Ascending aorta (tissue), 2 donors: Measurements from ENCODE around the gene SRSF11. TPM values are rescaled to one million over a fixed set of nuclear protein-coding genes. Genes with fewer than 3 reads are reported as not detected.

Experiments used
- DNase-seq, 2 donors: peaks; one replicate each; pipeline ENCODE4 v3.0.0-alpha.2; 2019; ENCODE audit warnings: low spot score in 2 of 2
- H3K27ac ChIP-seq, 2 donors: fragments of 200-600 bp; sonication (generic); one replicate each; pipeline ENCODE4 v1.5.1; 2016 to 2017; ENCODE audit warnings: mild to moderate bottlenecking in 1 of 2
- H3K27me3 ChIP-seq: fragments of 200-600 bp; sonication (generic); one replicate; pipeline ENCODE4 v1.5.1; 2017
- H3K36me3 ChIP-seq, 2 donors: fragments of 200-600 bp; sonication (generic); one replicate each; pipeline ENCODE4 v1.5.1; 2016
- H3K4me1 ChIP-seq, 2 donors: fragments of 200-600 bp; sonication (generic); one replicate each; pipeline ENCODE4 v1.5.1; 2016 to 2017; ENCODE audit warnings: mild to moderate bottlenecking in 1 of 2
- H3K4me3 ChIP-seq, 2 donors: fragments of 200-600 bp; sonication (generic); one replicate each; pipeline ENCODE4 v1.5.1; 2016 to 2017; ENCODE audit warnings: mild to moderate bottlenecking in 1 of 2
- H3K9me3 ChIP-seq, 2 donors: fragments of 200-600 bp; sonication (generic); one replicate each; pipeline ENCODE4 v1.5.1; 2016
- CTCF ChIP-seq, 3 experiments: fragments of 200-600 bp in 2 of 3; fragments of 450-650 bp in 1 of 3; sonication (generic) in 2 of 3; IDR thresholded peaks; one replicate each; pipeline ENCODE4 v1.5.1; 2016 to 2019; ENCODE audit warnings: antibody characterized with exemption in 3 of 3, mild to moderate bottlenecking in 1 of 3, moderate library complexity in 1 of 3
- intact Hi-C: fragments of 100-400 bp; cut with DNase I; formaldehyde crosslinking; loops from one replicate; pipeline ENCODE4 v1.15.1; 2023
- total RNA-seq: library from RNA; depleted of rRNA; stranded (reverse); fragments of >200 nt; gene quantifications from one replicate; pipeline ENCODE4 v1.1.0, GENCODE V29; 2016

The SRSF11 gene
- total RNA-seq, 1 donor from 2014 or later = 81.0 TPM

DNA sequence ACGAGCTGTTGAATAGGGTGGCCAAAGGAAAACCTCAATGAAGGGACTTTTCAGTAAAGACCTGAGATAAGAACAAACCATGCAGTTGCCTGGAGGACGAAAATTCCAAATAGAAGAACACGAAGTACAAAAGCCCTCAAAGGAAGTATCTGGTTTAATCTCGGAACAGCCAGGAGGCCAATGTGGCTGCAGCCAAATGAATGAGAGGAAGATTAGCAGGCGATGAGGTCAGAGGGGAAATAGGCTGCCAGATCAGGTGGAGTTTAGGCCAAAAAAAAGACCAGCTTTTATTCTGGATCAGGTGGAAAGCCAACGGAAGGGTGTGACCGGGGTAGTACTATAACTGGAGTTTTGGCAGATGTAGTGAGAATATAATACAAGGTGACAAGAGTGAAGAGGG is 43.7 kb downstream of the SRSF11 start:
- Histone ChIP-seq H3K4me3 (no peak overlapping the region), H3K4me1 (no peaks in the 10 kb centered on the region), H3K36me3 (peaks cover 9 to 31% of the 10 kb centered on the region in 2 donors), H3K9me3 (peaks cover 0 to 6% of the 10 kb centered on the region in 2 donors), H3K27ac (no peak overlapping the region), H3K27me3 (no peaks in the 10 kb centered on the region)
- no peak for TF ChIP-seq CTCF (IDR thresholded peaks at IDR 0.05)
- intact Hi-C loops = no loop called here
- no peak for DNase-seq

DNA sequence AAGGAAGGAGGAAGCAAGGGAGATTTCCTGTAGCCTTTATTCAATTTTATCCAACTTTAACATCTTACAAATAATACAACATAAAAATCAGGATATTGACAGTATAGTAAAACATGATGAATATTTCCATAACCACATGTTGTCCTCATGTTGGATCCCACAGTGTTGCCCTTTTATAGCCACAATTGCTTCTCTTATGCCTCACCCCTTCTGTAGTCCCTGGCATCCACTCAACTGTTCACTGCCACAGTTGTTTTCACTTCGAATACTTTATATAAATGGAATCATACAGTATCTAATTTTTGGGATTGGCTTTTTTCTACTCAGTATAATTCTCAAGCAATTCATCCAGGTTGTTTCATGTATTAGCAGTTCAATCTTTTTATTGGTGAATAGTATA is 44.8 kb downstream of the SRSF11 start:
- no peaks in the 10 kb centered on the region for H3K4me1 ChIP-seq
- H3K27ac ChIP-seq = no peak overlapping the region
- H3K4me3 ChIP-seq = no peak overlapping the region
- DNase-seq = no peak
- no peaks in the 10 kb centered on the region for H3K27me3 ChIP-seq
- TF ChIP-seq CTCF (IDR thresholded peaks at IDR 0.05) = no peak
- intact Hi-C loops = no loop called here
- H3K36me3 ChIP-seq = peaks cover 9 to 38% of the 10 kb centered on the region in 2 donors
- H3K9me3 ChIP-seq = peaks cover 0 to 6% of the 10 kb centered on the region in 2 donors

DNA sequence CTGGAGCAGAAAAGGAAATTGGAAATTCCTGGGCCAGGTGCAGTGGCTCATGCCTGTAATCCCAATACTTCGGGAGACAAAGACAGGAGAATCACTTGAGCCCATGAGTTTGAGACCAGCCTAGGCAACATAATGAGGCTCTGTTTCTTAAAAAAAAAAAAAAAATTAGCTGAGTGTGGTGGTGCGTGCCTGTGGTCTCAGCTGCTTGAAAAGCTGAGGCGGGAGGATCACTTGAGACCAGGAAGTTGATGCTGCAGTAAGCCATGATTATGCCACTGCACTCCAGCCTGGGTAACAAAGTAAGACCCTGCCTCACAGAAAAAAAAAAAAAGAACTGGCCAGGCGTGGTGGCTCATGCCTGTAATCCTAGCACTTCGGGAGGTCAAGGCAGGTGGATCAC is 56.7 kb downstream of the SRSF11 start:
- DNase-seq = no peak
- no peaks in the 10 kb centered on the region for H3K27me3 ChIP-seq
- H3K9me3 ChIP-seq = no peaks in the 10 kb centered on the region
- no peak overlapping the region for H3K4me3 ChIP-seq
- intact Hi-C loops = no loop called here
- H3K4me1 ChIP-seq = no peaks in the 10 kb centered on the region
- peaks cover 3 to 28% of the 10 kb centered on the region in 2 donors for H3K36me3 ChIP-seq
- TF ChIP-seq CTCF (IDR thresholded peaks at IDR 0.05) = no peak
- H3K27ac ChIP-seq = no peak overlapping the region

GRCh38 chr1:70278710-70279109 is 57.5 kb downstream of the SRSF11 start:
- Histone ChIP-seq H3K36me3 (peaks cover 5 to 25% of the 10 kb centered on the region in 2 donors), H3K4me3 (no peak overlapping the region), H3K27ac (no peak overlapping the region), H3K4me1 (no peaks in the 10 kb centered on the region), H3K27me3 (no peaks in the 10 kb centered on the region), H3K9me3 (no peaks in the 10 kb centered on the region)
- TF ChIP-seq CTCF (IDR thresholded peaks at IDR 0.05) = no peak
- intact Hi-C loops = no loop called here
- DNase-seq = no peak

- intact Hi-C loops = no loop called here
- no peak overlapping the region for H3K4me3 ChIP-seq
- H3K36me3 ChIP-seq = peaks cover 5 to 18% of the 10 kb centered on the region in 2 donors
- H3K27ac ChIP-seq = no peak overlapping the region
- H3K27me3 ChIP-seq = no peaks in the 10 kb centered on the region
- no peak for TF ChIP-seq CTCF (IDR thresholded peaks at IDR 0.05)
- DNase-seq = no peak
- H3K9me3 ChIP-seq = no peaks in the 10 kb centered on the region
- H3K4me1 ChIP-seq = no peaks in the 10 kb centered on the region
Observed at GRCh38 chr1:70284366-70284765, 63.2 kb downstream of the SRSF11 start.

DNA sequence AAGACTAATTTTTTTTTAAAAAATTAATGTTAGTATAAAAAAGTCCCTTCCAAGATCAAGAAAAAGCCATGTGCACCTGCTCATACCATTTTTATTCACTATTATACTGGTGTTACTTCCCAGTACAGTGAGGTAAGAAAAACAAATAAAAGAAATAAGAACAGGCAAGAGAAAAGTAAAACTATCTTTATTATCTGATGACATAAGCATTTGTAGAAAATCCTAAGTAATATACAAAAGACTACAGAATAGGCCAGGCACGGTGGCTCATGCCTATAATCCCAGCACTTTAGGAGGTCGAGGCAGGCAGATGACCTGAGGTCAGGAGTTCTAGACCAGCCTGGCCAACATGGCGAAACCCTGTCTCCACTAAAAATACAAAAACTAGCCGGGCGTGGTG is 65.3 kb downstream of the SRSF11 start:
- Histone ChIP-seq H3K36me3 (peaks cover 17 to 26% of the 10 kb centered on the region in 2 donors), H3K27ac (no peak overlapping the region), H3K4me1 (no peaks in the 10 kb centered on the region), H3K4me3 (no peak overlapping the region), H3K27me3 (no peaks in the 10 kb centered on the region), H3K9me3 (no peaks in the 10 kb centered on the region)
- intact Hi-C loops = no loop called here
- no peak for TF ChIP-seq CTCF (IDR thresholded peaks at IDR 0.05)
- no peak for DNase-seq
